Stimulated activated CD4-positive, alpha-beta T cell treated with anti-CD3 and anti-CD28 coated beads, Interleukin-15, amount 100 ng/mL, for 48 hours (primary cell): Measurements from ENCODE around the gene C9.
"Not testable (repeated sequence)": the region's sequence is repeated elsewhere in the genome, so short reads cannot be mapped to it uniquely, and the experiment has no call there.

ENCODE experiments used
- DNase-seq, 2 donors: peaks; one replicate each; pipeline ENCODE4 v3.0.0-alpha.2; 2020; ENCODE audit warnings: low read depth in 2 of 2

Gene C9

DNA sequence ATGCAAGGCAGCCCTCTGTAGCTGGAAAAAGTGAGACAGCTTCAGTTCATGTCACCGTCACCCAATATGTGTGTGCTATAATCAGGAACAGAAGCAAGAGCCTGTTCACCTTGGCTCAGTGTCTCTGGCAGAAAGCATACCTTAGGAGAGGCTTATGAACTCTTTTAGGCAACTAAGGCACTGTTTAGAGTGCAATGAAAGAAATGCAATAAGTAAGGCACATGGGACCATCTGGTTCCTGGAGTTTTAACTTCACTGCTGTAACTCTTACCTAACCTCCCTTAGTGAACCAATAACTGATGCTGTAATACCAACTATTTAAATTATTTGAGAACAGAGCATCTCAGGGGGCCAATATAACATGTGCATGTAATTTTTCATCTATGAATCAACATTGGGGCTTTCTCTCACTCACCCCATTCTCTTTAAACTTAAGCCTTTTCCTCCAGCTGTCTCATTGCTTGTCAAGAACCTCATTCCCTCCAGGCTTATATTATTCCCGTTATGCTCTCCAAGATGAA lies 32.4 kb downstream of the C9 start:
- no peak for DNase-seq

- DNase-seq: no peak
Observed at GRCh38 chr5:39328731-39329130, 35.6 kb downstream of the C9 start.

DNA sequence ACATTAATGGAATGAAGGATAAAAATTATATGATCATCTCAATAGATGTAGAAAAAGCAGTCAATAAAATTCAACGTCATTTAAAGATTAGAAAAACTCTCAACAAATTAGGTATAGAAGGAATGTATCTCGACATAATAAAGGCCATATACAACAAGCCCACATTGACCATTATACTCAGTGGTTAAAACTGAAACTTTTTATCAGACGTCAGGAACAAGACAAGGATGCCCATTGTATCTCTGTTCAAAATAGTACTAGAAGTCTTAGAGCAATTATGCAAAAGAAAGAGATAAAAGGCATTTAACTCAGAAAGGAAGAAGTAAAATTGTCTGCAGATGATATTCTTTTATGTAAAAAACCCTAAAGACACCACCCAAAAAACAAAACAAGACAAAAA lies 40.8 kb downstream of the C9 start:
- no peak for DNase-seq

- no peak for DNase-seq
Observed at GRCh38 chr5:39319395-39319794, 44.9 kb downstream of the C9 start.

GRCh38 chr5:39316464-39316863 lies 47.8 kb downstream of the C9 start:
- not testable (repeated sequence) for DNase-seq

DNA sequence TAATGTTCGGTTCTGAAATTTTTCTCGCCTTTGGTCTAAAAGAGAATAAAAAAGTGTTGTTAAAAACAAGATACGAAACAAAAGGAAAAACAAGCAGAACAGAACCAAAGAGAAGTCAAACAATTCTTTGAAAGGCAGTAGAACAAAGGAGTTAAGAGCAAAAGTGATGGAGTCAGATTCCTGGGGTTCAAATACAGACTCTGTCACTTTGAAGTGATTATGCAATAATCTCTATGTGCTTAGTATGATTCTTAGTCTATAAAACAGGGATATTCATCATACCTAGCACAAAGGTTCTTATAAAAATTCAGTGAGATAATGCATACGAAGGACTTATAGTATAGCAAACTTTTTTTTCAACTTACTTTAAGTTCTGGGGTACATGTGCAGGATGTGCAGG lies 48.3 kb downstream of the C9 start:
- no peak for DNase-seq

- DNase-seq: no peak
Observed at GRCh38 chr5:39314591-39314990, 49.7 kb downstream of the C9 start.

DNA sequence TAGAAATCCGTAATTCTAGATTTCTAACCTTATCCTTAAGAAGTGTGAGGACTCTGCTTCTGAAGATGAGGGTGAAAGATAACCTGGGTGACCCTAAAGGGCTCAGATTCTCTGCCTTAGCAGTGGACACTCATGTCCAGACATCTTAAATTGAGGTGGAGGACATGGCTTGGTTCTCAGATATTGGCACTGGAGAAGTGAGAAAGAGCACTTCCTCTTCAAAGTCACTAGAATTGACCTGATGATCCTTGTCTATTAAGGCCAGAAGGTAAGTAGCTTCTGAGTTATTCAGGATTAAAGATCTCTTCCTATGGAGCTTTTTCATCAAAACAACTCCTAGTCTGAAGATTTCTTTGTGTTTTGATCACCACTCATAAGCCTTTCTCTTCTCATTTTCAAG lies 54.8 kb downstream of the C9 start:
- DNase-seq: no peak

DNA sequence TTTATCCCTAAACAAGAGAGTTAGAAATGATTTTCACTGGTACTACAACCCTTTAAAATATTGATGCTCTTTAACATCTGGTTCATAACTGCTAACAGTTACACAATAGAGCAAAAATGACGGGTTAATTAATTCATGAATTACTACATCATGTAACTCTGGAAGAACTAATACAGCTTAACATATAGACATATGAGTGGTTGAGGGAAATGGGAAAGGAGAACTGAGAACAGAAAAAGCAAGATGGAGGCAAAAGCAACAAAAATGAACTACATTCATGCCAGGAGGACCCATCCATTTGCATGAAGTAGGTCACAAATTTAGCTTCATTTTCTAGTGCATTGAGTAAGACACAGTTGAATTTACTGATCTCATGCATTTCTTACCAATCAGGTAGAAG lies 61.8 kb downstream of the C9 start:
- no peak for DNase-seq

DNA sequence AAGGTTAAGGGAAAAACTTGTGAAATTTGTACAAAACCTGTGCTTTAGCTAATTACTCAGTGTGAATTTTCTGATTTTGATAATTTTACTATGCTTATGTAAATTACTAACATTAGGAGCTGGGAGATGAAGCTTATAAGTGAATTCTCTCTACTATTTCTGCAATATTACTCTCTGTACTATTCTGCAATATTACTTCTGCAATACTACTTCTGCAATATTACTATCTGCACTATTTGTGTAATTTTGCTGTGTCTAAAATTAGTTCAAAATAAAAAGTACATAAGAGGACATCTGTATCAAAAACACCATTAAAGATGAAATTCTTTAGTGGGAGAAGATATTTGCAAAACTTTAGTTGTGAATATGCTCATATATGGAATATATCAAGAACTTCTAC lies 62.9 kb downstream of the C9 start:
- DNase-seq: no peak

DNA sequence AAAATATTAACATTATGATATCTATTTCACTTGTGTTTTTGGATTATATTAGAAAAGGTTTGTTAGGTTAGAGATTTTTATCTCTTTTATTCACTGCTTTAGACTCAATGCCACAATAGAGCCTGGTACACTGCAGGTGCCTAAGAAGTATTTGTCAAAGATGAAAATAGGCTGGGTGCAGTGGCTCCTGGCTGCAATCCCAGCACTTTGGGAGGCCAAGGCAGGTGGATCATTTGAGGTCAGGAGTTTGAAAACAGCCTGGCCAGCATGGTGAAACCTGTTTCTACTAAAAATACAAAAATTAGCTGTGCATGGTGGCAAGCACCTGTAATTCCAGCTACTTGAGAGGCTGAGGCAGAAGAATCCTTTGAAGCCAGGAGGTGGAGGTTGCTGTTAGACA lies 64.3 kb downstream of the C9 start:
- DNase-seq: no peak

DNA sequence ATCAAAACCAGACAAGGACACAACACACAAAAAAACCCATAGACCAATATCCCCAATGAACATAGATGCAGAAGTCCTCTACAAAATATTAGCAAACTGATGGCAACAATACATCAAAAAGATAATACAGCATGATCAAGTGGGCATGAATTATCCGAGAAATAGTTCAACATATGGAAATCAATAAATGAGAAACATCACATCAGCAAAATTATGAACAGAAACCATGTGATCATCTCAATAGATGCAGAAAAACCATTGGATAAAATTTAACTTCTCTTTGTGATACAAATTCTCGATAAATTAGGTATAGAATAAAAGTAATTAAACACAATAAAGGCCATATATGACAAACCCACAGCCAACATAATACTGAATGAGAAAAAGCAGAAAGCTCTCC lies 69.6 kb downstream of the C9 start:
- no peak for DNase-seq

- no peak for DNase-seq
Observed at GRCh38 chr5:39284552-39284951, 79.7 kb downstream of the C9 start.

GRCh38 chr5:39283231-39283818 lies 81.0 kb downstream of the C9 start:
- peak; percentile 30 to 38 for DNase-seq

DNA sequence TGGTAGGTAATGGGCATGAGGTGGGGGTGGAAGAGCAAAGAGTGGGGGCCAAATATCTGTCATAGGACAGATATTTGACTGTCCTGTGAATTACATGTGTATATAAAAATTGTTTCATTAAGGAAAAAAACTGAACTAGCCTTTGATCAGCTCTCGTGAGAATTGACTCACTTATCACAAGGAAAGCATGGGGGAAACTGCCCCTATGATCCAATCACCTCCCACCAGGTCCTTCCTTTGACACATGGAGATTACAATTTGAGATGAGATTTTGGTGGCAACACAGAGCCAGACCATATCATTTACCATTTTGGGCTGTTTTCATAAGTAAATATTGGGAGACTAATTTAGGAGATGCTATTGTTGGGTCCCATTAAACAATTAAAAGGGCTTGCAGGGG lies 81.7 kb downstream of the C9 start:
- DNase-seq: no peak

DNA sequence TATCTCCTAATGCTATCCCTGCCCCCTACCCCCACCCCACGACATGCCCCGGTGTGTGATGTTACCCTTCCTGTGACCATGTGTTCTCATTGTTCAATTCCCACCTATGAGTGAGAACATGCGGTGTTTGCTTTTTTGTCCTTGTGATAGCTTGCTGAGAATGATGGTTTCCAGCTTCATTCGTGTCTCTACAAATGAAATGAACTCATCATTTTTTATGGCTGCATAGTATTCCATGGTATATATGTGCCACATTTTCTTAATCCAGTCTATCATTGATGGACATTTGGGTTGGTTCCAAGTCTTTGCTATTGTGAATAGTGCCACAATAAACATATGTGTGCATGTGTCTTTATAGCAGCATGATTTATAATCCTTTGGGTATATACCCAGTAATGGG lies 88.4 kb downstream of the C9 start:
- not testable (repeated sequence) for DNase-seq

- DNase-seq: no peak
Observed at GRCh38 chr5:39274398-39275085, 89.8 kb downstream of the C9 start.

GRCh38 chr5:39273314-39273954 lies 90.9 kb downstream of the C9 start:
- no peak for DNase-seq

DNA sequence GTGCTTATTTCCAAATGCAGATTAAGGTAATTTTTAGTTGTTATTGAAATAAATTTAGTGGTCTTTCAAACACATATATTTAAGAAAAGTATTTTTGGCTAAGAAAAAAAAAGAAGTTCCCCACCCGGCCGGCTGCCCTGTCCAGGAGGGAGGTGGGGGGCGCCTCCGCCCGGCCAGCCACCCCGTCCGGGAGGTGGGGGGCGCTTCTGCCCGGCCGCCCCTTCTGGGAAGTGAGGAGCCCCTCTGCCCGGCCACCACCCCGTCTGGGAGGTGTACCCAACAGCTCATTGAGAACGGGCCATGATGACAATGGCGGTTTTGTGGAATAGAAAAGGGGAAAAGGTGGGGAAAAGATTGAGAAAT lies 91.4 kb downstream of the C9 start:
- not testable (repeated sequence) for DNase-seq

DNA sequence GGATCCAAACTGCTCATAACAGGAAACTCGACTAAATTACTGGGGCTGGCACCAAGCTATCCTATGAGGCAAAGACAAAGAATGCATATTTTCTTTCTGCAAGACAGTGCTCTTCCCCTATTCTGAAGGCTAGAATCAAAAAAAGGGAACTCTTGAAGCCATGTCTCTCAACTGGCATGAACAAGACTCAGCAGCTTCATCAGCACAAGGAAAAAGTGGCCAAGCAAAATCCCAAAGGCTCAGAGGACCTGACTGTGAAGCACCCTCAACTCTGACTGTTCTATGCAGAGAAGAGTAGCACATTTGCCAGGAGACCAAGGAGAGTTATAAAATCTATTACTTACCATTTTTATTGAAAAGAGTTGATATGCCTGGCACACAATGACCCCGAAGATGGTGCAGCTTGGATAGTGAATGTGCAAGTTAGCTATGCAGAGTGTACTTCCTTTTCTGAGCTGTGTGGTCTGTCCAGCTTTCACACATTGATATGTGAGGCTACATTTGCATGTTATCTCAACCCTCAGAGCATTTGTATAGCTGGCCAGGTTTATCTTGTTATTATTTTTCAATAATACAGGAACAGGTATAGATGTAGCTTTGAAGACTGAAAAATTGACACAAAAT lies 94.0 kb downstream of the C9 start:
- DNase-seq: no peak

- no peak for DNase-seq
Observed at GRCh38 chr5:39267186-39267585, 97.1 kb downstream of the C9 start.

- no peak for DNase-seq
Observed at GRCh38 chr5:39266442-39266841, 97.9 kb downstream of the C9 start.

GRCh38 chr5:39264528-39264927 lies 99.8 kb downstream of the C9 start:
- no peak for DNase-seq
